Stimulated activated CD4-positive, alpha-beta T cell treated with anti-CD3 and anti-CD28 coated beads, Interleukin-4, amount 100 ng/mL, for 24 hours (primary cell): ENCODE measurements around the gene UXT.

Source experiments
- DNase-seq: peaks from one replicate; pipeline ENCODE4 v3.0.0-alpha.2; 2020

UXT gene

GRCh38 chrX:47649271-47649670 is 9.7 kb downstream of the UXT start:
- DNase-seq: no peak

DNA sequence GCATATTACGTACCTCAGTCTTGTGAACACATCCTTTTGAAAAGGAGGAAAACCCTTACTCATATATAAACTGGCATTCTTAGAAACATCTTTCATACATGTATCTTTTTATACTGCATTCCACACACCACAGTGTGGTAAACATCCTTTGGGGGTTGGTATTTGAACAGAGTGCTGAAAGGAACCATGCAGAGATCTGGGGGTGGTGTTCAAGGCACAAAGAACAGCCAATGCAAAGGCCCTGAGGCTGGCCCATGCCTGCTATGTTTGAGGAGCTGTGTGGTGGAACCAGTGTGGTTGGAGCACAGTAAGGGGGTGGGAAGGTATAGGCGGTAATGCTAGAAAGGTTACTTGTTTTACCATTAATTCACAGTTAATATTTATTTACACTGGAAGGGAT is 10.6 kb downstream of the UXT start:
- no peak for DNase-seq

DNA sequence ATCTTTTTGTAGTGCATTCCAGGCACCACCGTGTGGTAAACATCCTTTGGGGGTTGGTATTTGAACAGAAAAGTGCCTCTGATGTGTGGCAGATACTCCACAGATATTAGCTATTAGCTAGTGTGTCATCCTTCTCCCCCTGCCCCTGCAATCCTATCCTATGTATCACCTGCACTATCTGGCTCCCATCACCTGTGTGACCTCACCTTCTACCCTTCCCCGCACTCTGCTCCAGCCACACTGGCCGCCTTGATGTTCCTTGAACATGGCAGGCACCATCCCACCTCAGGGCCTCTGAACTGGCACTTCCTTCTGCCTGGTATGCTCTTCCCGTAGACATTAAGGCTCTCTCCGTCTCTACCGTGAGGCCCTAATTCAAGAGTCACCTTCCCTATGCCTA is 12.3 kb downstream of the UXT start:
- DNase-seq: no peak

GRCh38 chrX:47645530-47645929 is 13.4 kb downstream of the UXT start:
- DNase-seq: no peak

DNA sequence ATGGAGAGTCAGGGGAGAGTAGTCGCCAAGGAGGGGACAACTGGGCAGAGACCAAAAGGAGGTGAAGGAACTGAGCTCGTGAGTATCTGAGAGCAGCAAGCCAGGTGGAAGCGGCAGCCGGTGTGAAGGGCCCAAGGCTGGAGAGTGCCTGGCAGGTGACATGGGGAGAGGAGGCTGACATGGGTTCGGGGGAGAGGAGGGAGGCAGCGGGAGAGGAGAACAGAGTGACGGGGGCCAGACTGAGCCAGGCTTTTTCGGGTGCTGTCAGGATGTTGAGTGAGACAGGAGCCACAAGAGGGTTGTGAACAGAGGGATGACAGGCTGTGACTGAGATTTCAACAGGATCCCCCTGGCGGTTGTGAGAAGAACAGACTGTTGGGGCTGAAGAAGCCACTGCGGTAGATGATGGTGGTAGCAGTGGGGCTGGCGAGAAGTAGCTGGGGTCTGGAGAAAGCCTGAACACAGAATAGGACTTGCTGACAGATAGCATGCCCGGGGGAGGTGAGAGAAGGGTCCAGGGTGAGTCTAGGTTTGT is 14.4 kb downstream of the UXT start:
- no peak for DNase-seq

DNA sequence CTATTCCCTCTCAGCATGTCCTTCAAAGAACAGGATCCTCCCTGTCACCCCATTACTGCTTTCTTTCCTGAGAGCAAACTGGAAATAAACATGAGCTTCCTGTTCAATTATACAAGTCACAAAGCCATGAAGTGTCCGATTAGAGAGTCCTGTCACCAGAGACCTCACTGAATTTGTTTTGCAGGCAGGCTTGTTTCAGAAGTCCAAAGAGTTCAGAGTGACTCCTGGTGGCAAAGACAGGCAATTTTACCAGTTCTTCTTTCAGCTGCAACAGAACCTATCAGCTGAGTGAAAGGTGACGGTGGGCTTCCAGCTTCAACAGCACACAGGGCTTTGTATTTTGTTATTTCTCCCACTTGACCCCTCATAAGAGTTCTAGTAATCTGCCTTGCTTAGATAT is 15.1 kb downstream of the UXT start:
- no peak for DNase-seq

DNA sequence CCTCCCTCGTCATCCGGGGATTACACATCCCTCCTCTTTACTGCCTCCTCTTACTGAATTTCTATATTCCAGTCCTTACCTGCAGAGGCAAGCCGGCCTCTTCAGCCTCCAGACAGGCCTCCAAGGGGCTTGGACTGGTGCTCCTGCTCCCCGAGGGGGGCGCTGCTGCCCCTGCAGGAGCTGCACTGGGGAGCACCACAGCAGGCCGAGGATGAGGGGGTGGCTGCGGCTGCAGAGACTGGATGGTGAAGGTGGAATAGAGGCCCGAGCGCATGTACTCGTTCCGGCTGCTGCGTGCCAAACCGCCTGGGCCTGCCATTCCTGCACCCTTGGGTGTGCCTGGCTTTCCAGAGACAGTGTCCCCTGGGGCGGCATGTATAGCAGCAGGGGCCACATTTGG is 20.2 kb downstream of the UXT start:
- no peak for DNase-seq

DNA sequence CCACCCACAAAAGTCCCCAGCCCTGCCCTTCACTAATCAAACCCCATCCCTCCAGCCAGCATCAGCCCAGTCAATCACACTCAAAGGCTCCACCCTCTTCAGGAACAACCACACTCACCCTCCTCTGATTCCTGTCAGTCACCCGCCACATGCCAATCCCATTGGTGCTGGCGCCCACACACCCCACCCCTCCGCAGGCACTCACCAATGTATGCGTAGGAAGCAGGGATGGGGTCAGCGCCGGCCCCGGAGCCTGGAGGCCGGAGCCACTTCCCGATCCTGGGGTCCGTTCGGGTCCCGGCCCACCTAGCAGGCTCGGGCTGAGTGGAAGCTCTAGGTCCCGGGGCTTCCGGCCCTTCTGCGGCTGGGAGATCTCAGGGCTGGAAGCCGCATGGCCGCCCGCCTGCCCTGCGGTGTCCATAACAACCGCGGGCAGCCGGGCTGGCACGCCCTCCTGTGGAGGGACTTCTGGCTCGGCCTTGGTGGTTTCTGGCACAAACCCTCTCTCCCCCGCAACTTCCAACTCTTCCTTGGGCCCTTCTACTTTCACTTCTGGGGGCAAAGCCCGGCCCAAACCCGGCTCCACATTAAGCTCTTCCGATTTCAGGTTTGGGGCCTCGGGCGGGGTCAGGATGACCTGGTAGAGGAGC is 21.3 kb downstream of the UXT start:
- DNase-seq: peak; percentile 42

DNA sequence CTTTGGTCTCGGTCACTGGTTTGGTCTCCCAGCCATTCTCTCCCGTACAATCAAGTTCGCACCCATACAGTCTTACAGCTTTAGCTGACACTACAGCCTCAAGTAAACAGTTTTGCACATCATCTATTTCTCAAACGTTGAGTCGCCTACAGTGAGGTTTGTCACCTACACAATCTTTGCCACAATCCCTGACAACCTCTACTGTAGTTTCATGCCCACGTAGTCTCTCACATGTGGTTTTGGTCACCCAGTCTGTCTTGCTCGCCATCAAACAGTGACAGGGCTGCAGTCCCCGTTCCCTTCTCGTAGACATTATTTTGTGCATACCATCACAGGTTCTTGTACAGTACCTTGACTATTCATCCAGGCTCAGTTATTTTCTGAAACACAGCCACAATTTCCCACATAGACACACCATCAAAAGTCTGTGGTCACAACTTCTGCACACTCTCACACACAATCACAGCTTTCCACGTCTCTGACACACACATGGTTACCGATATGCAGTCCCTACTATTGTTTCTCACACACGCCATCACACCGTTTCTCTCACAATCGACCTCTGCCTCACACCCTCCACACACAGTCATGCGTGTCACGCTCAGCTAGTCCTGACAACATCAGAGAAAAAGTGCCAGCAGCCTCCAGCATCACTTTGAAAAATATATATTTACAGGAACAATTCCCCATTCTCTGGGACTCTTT is 24.0 kb downstream of the UXT start:
- peak; percentile 27 for DNase-seq

DNA sequence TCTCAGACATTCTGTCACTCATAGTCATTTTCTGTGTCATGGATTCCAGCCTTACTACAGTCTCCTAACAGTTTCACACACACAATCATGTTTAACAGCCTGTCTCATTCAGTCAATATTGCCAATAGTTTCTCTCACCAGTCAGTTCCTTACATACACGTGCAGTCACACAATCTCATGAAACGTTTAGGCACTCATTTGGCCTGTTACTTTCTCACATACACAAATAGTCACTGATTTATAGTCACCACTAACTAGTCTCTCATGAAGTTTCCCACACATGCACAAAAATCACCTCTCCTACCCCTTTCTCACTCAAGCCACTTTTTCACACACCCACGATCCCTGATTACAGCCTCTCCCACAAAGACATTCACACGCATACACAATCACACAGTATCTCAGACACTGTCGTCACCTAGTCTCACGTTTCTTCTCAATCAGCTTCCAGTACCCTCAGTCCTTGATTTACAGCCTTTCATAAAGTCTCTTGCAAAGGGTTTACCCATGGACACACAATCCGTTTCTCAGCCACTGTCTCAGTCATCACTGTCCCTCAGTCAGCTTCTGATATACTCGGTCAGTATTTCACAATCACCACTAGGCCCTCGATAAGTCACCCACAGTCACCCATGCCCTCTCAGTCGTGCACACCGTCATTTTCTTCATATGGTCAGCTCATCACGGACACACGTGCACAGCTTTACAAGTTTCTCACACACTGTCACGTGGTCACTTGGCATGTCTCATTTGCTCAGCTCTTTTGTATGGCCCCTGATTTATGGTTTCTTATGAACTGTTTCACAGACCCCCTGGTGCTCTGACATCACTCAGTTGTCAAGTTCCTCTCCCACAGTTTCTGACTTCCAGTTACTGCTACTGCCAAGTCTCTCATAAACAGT is 25.0 kb downstream of the UXT start:
- no peak for DNase-seq

DNA sequence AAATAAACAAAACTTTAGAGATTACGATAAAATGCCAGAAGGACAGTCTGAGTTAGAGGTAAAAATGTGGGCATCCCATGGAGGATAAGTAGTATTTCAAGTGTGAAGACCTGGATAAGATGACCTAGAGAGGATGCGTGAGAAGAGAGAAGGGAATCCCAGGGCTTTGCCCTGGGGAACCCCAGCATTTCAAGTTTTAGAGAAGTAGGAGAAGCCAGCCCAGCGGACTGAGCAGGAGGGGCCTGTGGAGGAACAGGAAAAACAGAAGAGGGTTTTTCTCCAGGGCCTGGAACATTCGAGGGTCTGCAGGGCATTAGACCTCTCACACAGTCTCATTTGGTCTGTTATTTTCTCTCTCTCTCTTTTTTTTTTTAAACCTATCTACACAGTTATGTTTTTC is 26.3 kb downstream of the UXT start:
- DNase-seq: no peak

GRCh38 chrX:47631676-47632075 is 27.3 kb downstream of the UXT start:
- no peak for DNase-seq

GRCh38 chrX:47629419-47630200 is 29.4 kb downstream of the UXT start, which contains the start of gene CFP:
TSS of gene CFP (minus strand) at chrX:47629930. CDS start at chrX:47629844, 86 bp downstream.
- DNase-seq: no peak

DNA sequence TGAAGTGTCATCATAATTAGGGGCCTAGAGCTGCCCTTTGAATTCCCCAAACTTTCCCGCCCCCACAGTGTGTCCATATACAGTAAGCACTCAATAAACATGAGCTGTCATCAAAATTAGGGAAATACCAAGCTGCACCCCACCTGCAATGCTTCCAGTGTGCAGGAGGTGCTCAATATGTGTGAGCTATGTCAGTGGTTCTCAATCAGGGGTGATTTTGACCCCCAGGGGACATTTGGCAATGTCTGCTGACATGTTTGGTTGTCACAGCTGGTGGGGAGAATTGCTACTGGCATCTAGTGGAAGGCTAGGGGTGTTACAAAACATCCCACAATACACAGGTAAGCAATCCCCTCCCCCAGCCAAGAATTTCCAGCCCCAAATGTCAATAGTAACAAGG is 30.0 kb downstream of the UXT start:
- no peak for DNase-seq

GRCh38 chrX:47625365-47625764 is 33.6 kb downstream of the UXT start:
- no peak for DNase-seq

GRCh38 chrX:47623540-47624027 is 35.4 kb downstream of the UXT start:
- peak; percentile 49 for DNase-seq

- no peak for DNase-seq
Measured at GRCh38 chrX:47621851-47622250, 37.1 kb downstream of the UXT start.

GRCh38 chrX:47620303-47620685 is 38.7 kb downstream of the UXT start:
- DNase-seq: no peak

- peak; percentile 80 for DNase-seq
Measured at GRCh38 chrX:47619486-47620302, 39.3 kb downstream of the UXT start, which contains the start of gene SYN1. TSS of gene SYN1 (minus strand) at chrX:47619857. CDS start at chrX:47619728, 129 bp downstream.

GRCh38 chrX:47618923-47619485 is 40.0 kb downstream of the UXT start:
- no peak for DNase-seq

DNA sequence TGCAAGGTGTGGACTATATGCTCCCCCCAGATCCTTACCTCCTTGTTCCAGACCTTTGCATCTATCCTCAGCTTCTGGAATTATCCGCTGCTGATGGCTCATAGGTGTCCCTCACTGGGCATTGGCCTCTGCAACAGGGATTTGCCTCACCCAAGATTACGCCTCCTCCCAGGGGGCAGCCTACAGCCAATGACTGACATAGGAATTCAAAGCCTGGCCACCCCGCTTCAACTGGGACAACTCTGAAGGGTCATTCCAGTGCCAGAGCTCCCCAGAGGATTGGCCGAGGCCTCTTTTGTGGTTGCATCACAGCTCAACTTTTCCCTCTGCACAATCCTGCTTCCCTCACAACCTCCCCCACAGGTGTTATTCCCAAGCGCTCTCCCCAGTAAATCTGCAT is 44.4 kb downstream of the UXT start:
- no peak for DNase-seq
